Measurements from ENCODE around the gene TTC7B.
A peak's percentile ranks its signal among the peaks of the same experiment; 100 is the strongest.
"Not testable (repeated sequence)": the region's sequence is repeated elsewhere in the genome, so short reads cannot be mapped to it uniquely, and the experiment has no call there.

Gene TTC7B

GRCh38 chr14:90815822-90816662, at the start of gene TTC7B:
Gene TTC7B, minus strand, starts transcription at chr14:90816430. Its CDS starts 135 bp downstream, at chr14:90816295.
- no peak for DNase-seq

- no peak for DNase-seq
These were observed 48.5 kb upstream of the TTC7B start for GRCh38 chr14:90864741-90865140.

GRCh38 chr14:90858511-90858910, 42.3 kb upstream of the TTC7B start:
- DNase-seq = no peak

GRCh38 chr14:90857866-90858265, 41.6 kb upstream of the TTC7B start:
- no peak for DNase-seq

GRCh38 chr14:90856115-90856514, 39.9 kb upstream of the TTC7B start:
- not testable (repeated sequence) for DNase-seq

- DNase-seq = no peak
These were observed 36.9 kb upstream of the TTC7B start for GRCh38 chr14:90853116-90853515.

GRCh38 chr14:90851327-90852036, 35.3 kb upstream of the TTC7B start:
- no peak for DNase-seq

- DNase-seq = no peak
These were observed 34.3 kb upstream of the TTC7B start for GRCh38 chr14:90850487-90850886.

- no peak for DNase-seq
These were observed 33.7 kb upstream of the TTC7B start for GRCh38 chr14:90849787-90850444.

GRCh38 chr14:90848944-90849731, 32.9 kb upstream of the TTC7B start:
- DNase-seq = no peak

- DNase-seq = no peak
These were observed 30.3 kb upstream of the TTC7B start for GRCh38 chr14:90846511-90846910.

- DNase-seq = no peak
These were observed 28.1 kb upstream of the TTC7B start for GRCh38 chr14:90844321-90844720.

GRCh38 chr14:90842726-90843125, 26.5 kb upstream of the TTC7B start:
- DNase-seq = no peak

- not testable (repeated sequence) for DNase-seq
These were observed 24.4 kb upstream of the TTC7B start for GRCh38 chr14:90840667-90841066.

GRCh38 chr14:90839889-90840266, 23.6 kb upstream of the TTC7B start:
- DNase-seq = peak; percentile 73

GRCh38 chr14:90839024-90839888, 23.0 kb upstream of the TTC7B start:
- DNase-seq = no peak

GRCh38 chr14:90838531-90838930, 22.3 kb upstream of the TTC7B start:
- not testable (repeated sequence) for DNase-seq

- no peak for DNase-seq
These were observed 21.1 kb upstream of the TTC7B start for GRCh38 chr14:90837355-90837754.

GRCh38 chr14:90836692-90837063, 20.4 kb upstream of the TTC7B start:
- no peak for DNase-seq

GRCh38 chr14:90831821-90832220, 15.6 kb upstream of the TTC7B start:
- no peak for DNase-seq

- DNase-seq = no peak
These were observed 14.9 kb upstream of the TTC7B start for GRCh38 chr14:90830931-90831701.

Measured in NCI-H2171 treated with DMSO at 0.1 percent for 48 hours (cell line).